Mucosa of descending colon (tissue), 3 donors: ENCODE measurements around the gene BCL2. TPM values are rescaled to one million over a fixed set of nuclear protein-coding genes. Genes with fewer than 3 reads are reported as not detected.

ENCODE experiments used
- ATAC-seq: fragments of 200-7000 bp; cut with Tn5 transposase; one replicate; pipeline ENCODE4 v1.9.1; 2020; ENCODE audit warnings: mild to moderate bottlenecking, moderate library complexity
- DNase-seq, 3 donors: peaks; one replicate each; pipeline ENCODE4 v3.0.0-alpha.2; 2020
- H3K36me3 ChIP-seq: fragments of 200-600 bp; one replicate; pipeline ENCODE4 v1.8.0; 2021; ENCODE audit warnings: low read depth, mild to moderate bottlenecking
- H3K4me1 ChIP-seq: fragments of 200-600 bp; one replicate; pipeline ENCODE4 v1.8.0; 2021; ENCODE audit warnings: low read depth, mild to moderate bottlenecking
- H3K4me3 ChIP-seq: fragments of 200-600 bp; one replicate; pipeline ENCODE4 v1.8.0; 2021; ENCODE audit warnings: mild to moderate bottlenecking
- H3K9me3 ChIP-seq: fragments of 200-600 bp; one replicate; pipeline ENCODE4 v1.8.0; 2021; ENCODE audit warnings: mild to moderate bottlenecking
- CTCF ChIP-seq: fragments of 200-600 bp; IDR thresholded peaks from one replicate; pipeline ENCODE4 v1.8.0; 2022; ENCODE audit warnings: antibody characterized with exemption, mild to moderate bottlenecking
- intact Hi-C, 2 donors: fragments of 100-400 bp; cut with DNase I in 1 of 2; cut with micrococcal nuclease in 1 of 2; formaldehyde crosslinking; loops; one replicate each; pipeline versions ENCODE4 v1.11.0 to v1.11.1; 2022; cut with DNase I, micrococcal nuclease
- total RNA-seq, 3 donors: library from RNA; stranded (reverse); fragmentation: NEBNext Ultra II Directional in 2 of 3; extraction: Animal tissue kit (Norgen Biotek cat#: 25700) in 2 of 3; gene quantifications; one replicate each; pipeline versions ENCODE4 v1.2.1 to v1.2.4, GENCODE V29; 2021 to 2023
- donor health status: DM: no; HTN: no; CAD: no; lungs with moderate emphysema.
- donor health status: DM: no; HTN: no; CAD: no.
- donor health status: DM: no; HTN: yes; CAD: no.

The BCL2 gene
- total RNA-seq, 3 donors from 2014 or later, result 17.7 to 25.7 (median 20.5) TPM

- intact Hi-C loops, result no loop called here
- Histone ChIP-seq H3K36me3 (no peaks in the 10 kb centered on the region), H3K9me3 (no peaks in the 10 kb centered on the region), H3K4me3 (no peak overlapping the region), H3K4me1 (peaks cover 5% of the 10 kb centered on the region)
- no peak for TF ChIP-seq CTCF
- DNase-seq, result no peak
- peak; percentile 55 for ATAC-seq
Observed at GRCh38 chr18:63265326-63265725, 54.2 kb downstream of the BCL2 start.

DNA sequence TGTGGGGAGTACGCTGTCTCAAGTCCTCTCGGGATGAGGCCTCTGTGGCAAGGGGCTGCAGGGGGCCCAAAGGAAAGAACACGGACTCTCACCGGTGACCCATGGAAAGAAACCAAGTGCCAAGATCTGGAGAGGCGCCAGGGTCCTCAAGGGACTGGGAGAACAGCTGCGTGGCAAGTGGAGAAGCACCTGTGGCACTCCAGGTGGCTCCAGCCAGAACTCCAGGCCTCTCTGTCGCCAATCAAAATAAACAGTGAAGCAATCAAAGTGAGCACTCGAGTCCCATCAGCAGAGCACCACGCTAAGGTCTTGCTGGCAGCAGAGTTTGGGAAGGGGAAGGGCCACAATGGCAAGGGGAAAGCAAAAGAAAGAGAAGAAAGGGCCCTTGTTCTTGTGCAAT lies 54.7 kb downstream of the BCL2 start:
- peak; percentile 47 for ATAC-seq
- Histone ChIP-seq H3K4me3 (no peak overlapping the region), H3K4me1 (peaks cover 5% of the 10 kb centered on the region), H3K36me3 (no peaks in the 10 kb centered on the region), H3K9me3 (no peaks in the 10 kb centered on the region)
- TF ChIP-seq CTCF, result no peak
- intact Hi-C loops, result no loop called here
- no peak for DNase-seq

- peaks cover 5% of the 10 kb centered on the region for H3K4me1 ChIP-seq
- no peak for DNase-seq
- intact Hi-C loops, result no loop called here
- H3K9me3 ChIP-seq, result no peaks in the 10 kb centered on the region
- no peak for TF ChIP-seq CTCF
- ATAC-seq, result no peak
- H3K4me3 ChIP-seq, result no peak overlapping the region
- no peaks in the 10 kb centered on the region for H3K36me3 ChIP-seq
Observed at GRCh38 chr18:63263444-63263843, 56.1 kb downstream of the BCL2 start.

DNA sequence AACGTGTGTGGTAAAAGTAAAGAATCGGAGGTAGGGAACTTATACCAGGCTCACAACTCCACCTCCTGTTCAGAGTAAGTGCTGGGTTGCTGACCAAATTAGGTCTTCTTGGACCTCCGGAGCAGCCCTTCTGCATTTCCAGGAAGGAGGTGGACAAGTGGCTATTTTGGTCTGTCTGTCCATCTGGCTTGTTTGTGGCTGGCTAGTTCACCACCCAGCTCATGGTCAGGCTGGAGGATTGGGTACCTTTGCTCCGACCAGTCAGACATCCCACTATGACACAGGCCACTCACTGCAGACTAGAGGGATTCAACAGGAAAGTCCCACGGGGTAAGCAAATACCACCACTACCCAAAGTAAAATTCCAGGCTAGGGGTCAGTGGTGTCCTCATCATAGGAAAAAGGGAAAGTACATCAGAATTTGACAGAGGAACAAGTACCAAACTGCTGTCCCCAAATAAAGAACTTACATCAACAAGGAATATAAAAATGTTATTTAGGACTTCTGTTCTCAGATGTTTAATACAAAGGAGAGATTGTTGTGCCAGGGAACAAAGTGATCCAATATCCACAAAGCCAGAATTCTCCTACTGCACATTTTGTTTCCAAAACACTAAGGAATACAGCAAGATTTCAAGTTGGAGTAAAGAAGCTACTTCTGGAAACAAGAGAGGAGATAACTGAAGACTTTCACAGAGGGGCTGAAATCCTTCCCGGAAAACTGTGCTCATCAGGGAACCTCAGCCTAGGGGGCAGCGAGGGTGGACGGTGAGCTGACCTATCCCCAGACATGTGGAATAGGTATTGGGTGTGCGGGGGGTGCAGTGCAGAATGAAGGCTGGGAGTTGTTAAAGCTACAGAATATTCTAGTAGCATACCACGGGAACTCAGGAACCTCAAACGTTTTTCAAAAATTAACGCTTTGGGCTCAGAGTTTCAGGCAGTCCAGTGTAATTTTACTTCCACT lies 56.9 kb downstream of the BCL2 start:
- intact Hi-C loops, result no loop called here
- DNase-seq (no peak), ATAC-seq (no peak)
- Histone ChIP-seq H3K4me1 (peaks cover 5% of the 10 kb centered on the region), H3K9me3 (no peaks in the 10 kb centered on the region), H3K4me3 (no peak overlapping the region), H3K36me3 (no peaks in the 10 kb centered on the region)
- no peak for TF ChIP-seq CTCF

GRCh38 chr18:63261029-63261428 lies 58.5 kb downstream of the BCL2 start:
- Histone ChIP-seq H3K4me1 (peaks cover 5% of the 10 kb centered on the region), H3K36me3 (no peaks in the 10 kb centered on the region), H3K4me3 (no peak overlapping the region), H3K9me3 (no peaks in the 10 kb centered on the region)
- intact Hi-C loops, result no loop called here
- no peak for TF ChIP-seq CTCF
- ATAC-seq (no peak), DNase-seq (no peak)
